ENCODE results near the gene SGSM2. TPM values are rescaled to one million over a fixed set of nuclear protein-coding genes. Genes with fewer than 3 reads are reported as not detected.
A peak's percentile ranks its signal among the peaks of the same experiment; 100 is the strongest.
"Not testable (repeated sequence)": the region's sequence is repeated elsewhere in the genome, so short reads cannot be mapped to it uniquely, and the experiment has no call there.

The SGSM2 gene
- total and polyA plus RNA-seq, 8 donors: 43.6 to 116 (median 87.8) TPM

- no peaks in the 10 kb centered on the region for H3K27me3 ChIP-seq
- peaks cover 0 to 17% of the 10 kb centered on the region in 2 donors for H3K36me3 ChIP-seq
- no peaks in the 10 kb centered on the region for H3K9me3 ChIP-seq
- intact Hi-C loops (cut with DNase I): no loop called here
- TF ChIP-seq, protein P1, sequence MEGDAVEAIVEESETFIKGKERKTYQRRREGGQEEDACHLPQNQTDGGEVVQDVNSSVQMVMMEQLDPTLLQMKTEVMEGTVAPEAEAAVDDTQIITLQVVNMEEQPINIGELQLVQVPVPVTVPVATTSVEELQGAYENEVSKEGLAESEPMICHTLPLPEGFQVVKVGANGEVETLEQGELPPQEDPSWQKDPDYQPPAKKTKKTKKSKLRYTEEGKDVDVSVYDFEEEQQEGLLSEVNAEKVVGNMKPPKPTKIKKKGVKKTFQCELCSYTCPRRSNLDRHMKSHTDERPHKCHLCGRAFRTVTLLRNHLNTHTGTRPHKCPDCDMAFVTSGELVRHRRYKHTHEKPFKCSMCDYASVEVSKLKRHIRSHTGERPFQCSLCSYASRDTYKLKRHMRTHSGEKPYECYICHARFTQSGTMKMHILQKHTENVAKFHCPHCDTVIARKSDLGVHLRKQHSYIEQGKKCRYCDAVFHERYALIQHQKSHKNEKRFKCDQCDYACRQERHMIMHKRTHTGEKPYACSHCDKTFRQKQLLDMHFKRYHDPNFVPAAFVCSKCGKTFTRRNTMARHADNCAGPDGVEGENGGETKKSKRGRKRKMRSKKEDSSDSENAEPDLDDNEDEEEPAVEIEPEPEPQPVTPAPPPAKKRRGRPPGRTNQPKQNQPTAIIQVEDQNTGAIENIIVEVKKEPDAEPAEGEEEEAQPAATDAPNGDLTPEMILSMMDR (IDR thresholded peaks at IDR 0.05): no peak
- peaks cover 10 to 43% of the 10 kb centered on the region in 2 donors for H3K4me1 ChIP-seq
- ATAC-seq (peak; percentile 98), DNase-seq (peak; percentile 91 to 96 (median 92))
- peak within 1 kb of the TSS; percentile 91 to 92 for H3K27ac ChIP-seq
- peak within 1 kb of the TSS; percentile 83 to 92 for H3K4me3 ChIP-seq
These were observed 33.8 kb upstream of the SGSM2 start, which contains the start of the genes SMG6 and SRR for GRCh38 chr17:2303204-2304188. SMG6 (minus strand) TSS chr17:2303785; CDS start chr17:2303720, 65 bp downstream. SRR (plus strand) TSS chr17:2303950; CDS start chr17:2315561, 11,611 bp downstream.

DNA sequence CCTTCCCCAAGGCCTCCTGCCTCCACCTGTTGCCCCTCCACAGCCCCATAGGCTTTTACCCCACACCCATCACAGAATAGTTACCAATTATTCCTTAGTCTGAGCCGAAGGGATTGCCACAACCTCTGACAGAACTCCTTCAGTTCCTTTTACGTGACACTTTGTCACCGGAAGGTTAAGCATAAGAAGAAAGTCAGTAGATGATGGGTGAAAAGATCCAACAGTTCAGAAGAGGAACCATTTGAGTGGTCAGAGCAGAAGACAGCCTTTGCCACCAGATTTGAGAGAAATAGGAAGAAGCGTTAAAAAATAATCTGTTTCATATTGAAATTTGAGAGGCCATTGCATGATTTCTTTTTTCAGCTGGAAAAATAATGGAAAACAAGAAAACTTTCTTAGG is 32.4 kb upstream of the SGSM2 start:
- intact Hi-C loops (cut with DNase I): no loop called here
- Histone ChIP-seq H3K36me3 (peaks cover 0 to 4% of the 10 kb centered on the region in 2 donors), H3K27me3 (no peaks in the 10 kb centered on the region), H3K4me3 (no peak overlapping the region), H3K27ac (no peak overlapping the region), H3K4me1 (peaks cover 10 to 43% of the 10 kb centered on the region in 2 donors), H3K9me3 (no peaks in the 10 kb centered on the region)
- ATAC-seq (no peak), DNase-seq (no peak)
- TF ChIP-seq, protein P1 (IDR thresholded peaks at IDR 0.05): no peak

DNA sequence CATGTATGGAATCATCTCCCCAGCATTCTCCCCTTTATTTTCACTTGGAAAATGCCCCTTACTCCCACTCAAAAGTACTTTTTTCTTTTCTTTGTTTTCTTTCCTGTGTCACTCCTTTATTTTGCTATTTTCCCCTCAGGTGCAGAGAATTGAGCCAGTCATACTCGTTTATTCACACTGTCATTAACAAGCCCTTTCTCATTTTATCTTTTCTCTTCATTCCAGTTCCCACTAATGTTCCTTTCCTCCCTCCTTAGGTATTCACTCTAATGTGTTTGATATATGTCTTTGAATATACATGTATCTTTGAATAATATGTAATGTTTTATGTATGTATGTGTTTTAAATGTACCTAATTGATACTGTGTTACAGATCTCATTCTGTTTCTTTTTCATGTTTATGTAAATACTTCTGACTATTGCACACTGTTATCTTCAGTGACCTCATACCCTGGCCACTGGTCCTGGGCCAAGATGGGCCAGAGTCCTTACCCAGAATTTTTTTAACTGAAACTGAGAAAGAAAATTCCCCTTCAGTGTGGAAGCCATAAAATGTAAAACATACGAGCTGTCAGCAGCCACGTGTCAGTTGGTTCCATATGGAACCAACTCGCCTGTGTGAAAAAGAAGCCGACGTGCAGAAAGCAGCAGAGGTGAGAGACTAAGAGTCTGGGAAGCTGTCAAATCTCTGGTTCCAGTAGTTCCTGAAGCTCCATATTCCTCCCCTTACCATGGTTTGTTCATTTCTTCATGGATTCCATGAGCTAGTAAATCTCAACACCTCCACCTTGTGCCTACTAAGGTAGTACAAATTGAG is 27.8 kb upstream of the SGSM2 start:
- intact Hi-C loops (cut with DNase I): no loop called here
- TF ChIP-seq, protein P1 (IDR thresholded peaks at IDR 0.05): no peak
- Histone ChIP-seq H3K4me3 (no peak overlapping the region), H3K27me3 (no peaks in the 10 kb centered on the region), H3K9me3 (no peaks in the 10 kb centered on the region), H3K27ac (no peak overlapping the region), H3K36me3 (no peaks in the 10 kb centered on the region), H3K4me1 (peaks cover 0 to 8% of the 10 kb centered on the region in 2 donors)
- no peak for ATAC-seq
- peak in 1 of 4 donors; percentile 12 for DNase-seq

- no peak for DNase-seq
- ATAC-seq: no peak
- H3K27me3 ChIP-seq: no peaks in the 10 kb centered on the region
- no peaks in the 10 kb centered on the region for H3K36me3 ChIP-seq
- TF ChIP-seq, protein P1 (IDR thresholded peaks at IDR 0.05): no peak
- intact Hi-C loops (cut with DNase I): no loop called here
- H3K4me1 ChIP-seq: peaks cover 0 to 4% of the 10 kb centered on the region in 2 donors
- H3K9me3 ChIP-seq: no peaks in the 10 kb centered on the region
- no peak overlapping the region for H3K4me3 ChIP-seq
- H3K27ac ChIP-seq: no peak overlapping the region
These were observed 24.6 kb upstream of the SGSM2 start for GRCh38 chr17:2312736-2313135.

DNA sequence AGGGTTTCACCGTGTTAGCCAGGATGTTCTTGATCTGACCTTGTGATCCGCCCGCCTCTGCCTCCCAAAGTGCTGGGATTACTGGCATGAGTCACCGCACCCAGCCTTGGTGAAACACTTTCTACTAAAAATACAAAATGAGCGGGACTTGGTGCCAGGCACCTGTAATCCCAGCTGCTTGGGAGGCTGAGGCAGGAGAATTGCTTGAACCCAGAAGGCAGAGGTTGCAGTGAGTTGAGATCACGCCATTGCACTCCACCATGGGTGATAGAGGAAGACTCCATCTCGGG is 20.4 kb upstream of the SGSM2 start:
- H3K4me3 ChIP-seq; H3K9me3 ChIP-seq; intact Hi-C loops (cut with DNase I); ATAC-seq; DNase-seq; H3K27me3 ChIP-seq; H3K27ac ChIP-seq; H3K4me1 ChIP-seq: not testable (repeated sequence)
- peaks cover 0 to 24% of the 10 kb centered on the region in 2 donors for H3K36me3 ChIP-seq

Measured in left lung (tissue), 10 donors.